ENCODE measurements around the gene APBA1.

The APBA1 gene

GRCh38 chr9:69392826-69393225 is 279.3 kb downstream of the APBA1 start:
- DNase-seq, result no peak

DNA sequence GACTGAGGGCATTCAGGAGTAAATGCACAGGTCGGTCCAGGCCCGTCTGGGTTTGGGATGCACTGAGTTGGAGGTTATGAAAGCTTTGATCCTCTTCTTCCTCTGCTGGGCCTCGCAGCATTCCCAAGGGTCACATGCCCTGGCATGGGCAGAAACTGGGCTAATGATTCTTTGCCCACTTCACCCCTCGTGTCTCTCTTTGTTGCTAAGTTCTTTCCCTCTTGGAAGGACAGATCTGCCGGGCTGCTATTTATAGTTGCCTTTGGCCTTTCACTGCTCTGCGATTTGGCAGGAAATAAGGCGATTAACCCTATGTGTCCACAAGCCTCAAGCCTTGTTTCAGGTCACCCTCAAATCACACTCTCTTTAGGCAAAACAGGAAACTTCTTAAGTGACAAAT is 280.2 kb downstream of the APBA1 start:
- DNase-seq, result no peak

DNA sequence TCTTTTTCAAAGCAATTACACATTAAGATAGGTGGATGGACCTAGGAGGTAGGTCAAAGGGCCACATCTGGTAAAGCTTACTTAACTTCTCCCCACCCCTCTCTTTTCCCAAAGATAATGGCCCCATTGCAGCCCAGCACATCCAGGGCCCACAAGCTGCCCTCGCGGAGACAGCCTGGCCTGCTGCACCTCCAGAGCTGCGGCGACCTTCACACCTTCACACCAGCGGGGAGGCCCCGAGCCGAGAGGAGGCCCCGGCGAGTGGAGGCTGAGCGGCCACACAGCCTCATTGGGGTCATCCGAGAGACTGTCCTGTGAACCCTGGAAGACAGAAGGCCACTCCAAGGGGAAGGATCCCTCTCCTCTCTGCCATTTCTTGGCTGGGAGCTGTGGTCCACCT is 280.7 kb downstream of the APBA1 start:
- no peak for DNase-seq

GRCh38 chr9:69389437-69389995 is 282.7 kb downstream of the APBA1 start:
- DNase-seq, result no peak

GRCh38 chr9:69388596-69388995 is 283.6 kb downstream of the APBA1 start:
- DNase-seq, result no peak

DNA sequence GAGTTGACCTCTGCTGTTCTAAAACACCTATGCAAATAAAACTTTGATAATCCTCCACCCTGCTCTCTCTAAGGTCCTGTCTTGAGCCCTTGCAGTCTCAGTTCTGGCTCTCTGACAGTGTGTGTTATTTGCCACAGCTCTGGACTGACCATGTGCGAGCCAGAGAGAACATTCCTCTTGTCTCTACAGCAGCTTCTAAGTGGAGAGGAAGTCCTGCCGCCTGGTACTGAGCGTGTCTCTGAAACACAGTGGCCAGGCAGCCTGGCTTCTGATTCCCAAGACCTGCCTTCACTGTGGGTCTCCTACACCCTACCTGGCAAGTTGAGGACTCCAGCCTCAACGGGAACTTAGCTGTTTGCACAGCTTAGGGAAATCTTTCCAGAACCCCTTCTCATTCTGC is 285.5 kb downstream of the APBA1 start:
- DNase-seq, result no peak

DNA sequence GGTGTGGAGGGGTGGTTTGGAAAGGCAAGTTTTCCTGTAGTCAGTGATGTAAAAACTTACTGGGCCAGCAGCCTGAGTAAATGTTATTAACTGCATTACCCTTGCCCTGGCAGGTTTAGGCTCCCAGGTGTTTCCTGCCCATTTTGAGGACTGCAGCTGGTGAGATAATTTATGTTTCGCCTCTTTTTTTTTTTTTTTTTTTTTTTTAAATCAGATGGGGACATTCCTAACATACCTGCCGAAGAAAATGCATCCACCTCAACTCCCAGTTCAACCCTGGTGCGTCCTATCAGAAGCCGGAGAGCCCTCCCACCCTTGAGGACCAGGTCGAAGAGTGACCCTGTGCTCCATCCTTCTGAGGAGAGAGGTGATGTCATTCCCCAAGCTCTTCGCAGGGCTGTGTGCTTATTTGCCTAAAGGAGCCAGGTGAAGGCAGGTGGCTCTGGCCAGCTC is 286.6 kb downstream of the APBA1 start:
- DNase-seq, result no peak

DNA sequence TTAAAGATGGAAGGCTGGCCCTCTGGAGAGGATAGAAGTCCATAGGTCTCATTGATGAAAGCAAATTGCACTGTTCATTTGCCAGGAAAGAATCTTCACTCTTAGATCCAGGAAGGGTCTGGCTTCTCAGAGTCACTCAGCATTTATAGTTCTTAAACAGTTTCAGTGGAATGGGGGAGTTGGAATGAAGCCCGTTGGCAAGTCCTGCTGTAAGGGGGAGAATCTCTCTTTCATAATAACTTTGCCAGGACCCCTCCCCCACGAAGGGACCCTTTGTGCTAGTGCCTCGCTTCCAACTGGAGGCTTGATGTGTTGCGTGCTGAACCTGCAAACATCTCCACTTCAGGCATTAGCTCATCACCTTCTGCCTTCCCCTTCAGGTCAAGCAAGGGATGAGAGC is 290.0 kb downstream of the APBA1 start:
- no peak for DNase-seq

- no peak for DNase-seq
Observed at GRCh38 chr9:69380811-69381210, 291.4 kb downstream of the APBA1 start.

- no peak for DNase-seq
Observed at GRCh38 chr9:69380301-69380700, 291.9 kb downstream of the APBA1 start.

GRCh38 chr9:69379270-69379982 is 292.7 kb downstream of the APBA1 start:
- no peak for DNase-seq

DNA sequence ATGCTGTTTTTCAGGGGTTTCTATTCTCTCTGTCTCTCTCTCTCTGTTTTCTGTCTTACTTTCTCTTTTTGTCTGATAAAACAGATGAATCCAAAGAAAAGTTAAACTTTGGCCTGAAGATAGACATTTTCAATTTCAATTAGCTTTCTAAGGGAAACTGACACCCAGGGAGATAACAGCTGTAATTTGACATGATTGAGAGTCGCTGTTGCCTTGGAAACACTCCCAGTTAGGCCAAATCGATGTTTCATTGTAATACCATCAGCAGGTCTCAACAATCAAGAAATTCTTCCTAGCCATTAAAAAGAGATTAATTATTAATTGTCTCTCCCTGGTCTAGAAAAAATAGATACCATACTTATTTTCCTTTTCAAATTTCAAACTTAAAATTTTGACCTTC is 294.2 kb downstream of the APBA1 start:
- DNase-seq, result no peak

Data from cerebellar nuclear complex (tissue), 1 donor.